ELF-1 (cell line): ENCODE data around the gene CELSR1.

Source experiments
- DNase-seq: peaks from one replicate; pipeline ENCODE4 v3.0.0-alpha.2; 2016; ENCODE audit warnings: low read depth, low spot score

Gene CELSR1

GRCh38 chr22:46464296-46464695 is 73.1 kb downstream of the CELSR1 start:
- no peak for DNase-seq

- DNase-seq: no peak
These were observed 73.8 kb downstream of the CELSR1 start for GRCh38 chr22:46463435-46464227.

GRCh38 chr22:46462726-46463371 is 74.6 kb downstream of the CELSR1 start:
- DNase-seq: no peak

- DNase-seq: no peak
These were observed 75.7 kb downstream of the CELSR1 start for GRCh38 chr22:46461566-46462180.

GRCh38 chr22:46460857-46461256 is 76.6 kb downstream of the CELSR1 start:
- DNase-seq: no peak

GRCh38 chr22:46459347-46460065 is 77.9 kb downstream of the CELSR1 start:
- DNase-seq: peak; percentile 84

GRCh38 chr22:46458525-46458924 is 78.9 kb downstream of the CELSR1 start:
- no peak for DNase-seq

GRCh38 chr22:46457502-46458488 is 79.6 kb downstream of the CELSR1 start:
- peak; percentile 97 for DNase-seq

- DNase-seq: no peak
These were observed 80.6 kb downstream of the CELSR1 start for GRCh38 chr22:46456818-46457163.

GRCh38 chr22:46455446-46455845 is 82.0 kb downstream of the CELSR1 start:
- no peak for DNase-seq

GRCh38 chr22:46454504-46455269 is 82.7 kb downstream of the CELSR1 start:
- peak; percentile 58 for DNase-seq

- DNase-seq: no peak
These were observed 83.5 kb downstream of the CELSR1 start for GRCh38 chr22:46453829-46454503.

- no peak for DNase-seq
These were observed 84.2 kb downstream of the CELSR1 start for GRCh38 chr22:46453006-46453828.

GRCh38 chr22:46452195-46453005 is 85.0 kb downstream of the CELSR1 start:
- DNase-seq: no peak

GRCh38 chr22:46451741-46452140 is 85.7 kb downstream of the CELSR1 start:
- no peak for DNase-seq

GRCh38 chr22:46450931-46451561 is 86.4 kb downstream of the CELSR1 start:
- no peak for DNase-seq

GRCh38 chr22:46449974-46450745 is 87.3 kb downstream of the CELSR1 start:
- DNase-seq: no peak
